Esophagus muscularis mucosa (tissue), 4 donors: ENCODE data around the gene C3orf80. TPM values are rescaled to one million over a fixed set of nuclear protein-coding genes. Genes with fewer than 3 reads are reported as not detected.
A peak's percentile ranks its signal among the peaks of the same experiment; 100 is the strongest.

Experiments
- DNase-seq: peaks from one replicate; pipeline ENCODE4 v3.0.0-alpha.2; 2017; ENCODE audit errors: extremely low spot score
- H3K27ac ChIP-seq, 4 donors: fragments of 200-600 bp; sonication (generic); replicated peaks in 1 of 4; 1 replicate in 3 of 4; 2 replicates in 1 of 4; pipeline ENCODE4 v1.5.1; 2016 to 2019; ENCODE audit warnings: mild to moderate bottlenecking in 1 of 4
- H3K27me3 ChIP-seq, 4 donors: fragments of 200-600 bp; sonication (generic); one replicate each; pipeline versions ENCODE4 v1.5.1 to v1.6.0; 2016 to 2019
- H3K36me3 ChIP-seq, 4 donors: fragments of 200-600 bp; sonication (generic); one replicate each; pipeline ENCODE4 v1.5.1; 2016 to 2019
- H3K4me1 ChIP-seq, 4 donors: fragments of 200-600 bp; sonication (generic); one replicate each; pipeline ENCODE4 v1.5.1; 2016 to 2019
- H3K4me3 ChIP-seq, 4 donors: fragments of 200-600 bp; sonication (generic); 1 replicate in 2 of 4; 2 replicates in 2 of 4; pipeline ENCODE4 v1.5.1; 2016 to 2019; ENCODE audit warnings: mild to moderate bottlenecking in 4 of 4, moderate library complexity in 1 of 4
- H3K9me3 ChIP-seq, 4 donors: fragments of 200-600 bp; sonication (generic); 1 replicate in 3 of 4; 2 replicates in 1 of 4; pipeline ENCODE4 v1.5.1; 2016 to 2019
- EP300 ChIP-seq: sonication (generic); formaldehyde crosslinking; IDR thresholded peaks from one replicate; pipeline ENCODE4 v1.6.1; 2017; ENCODE audit warnings: antibody characterized with exemption
- POLR2A ChIP-seq: fragments of 450-650 bp; IDR thresholded peaks from one replicate; pipeline ENCODE4 v1.6.1; 2017; ENCODE audit warnings: antibody characterized with exemption, moderate library complexity, mild to moderate bottlenecking, low read depth
- POLR2AphosphoS5 ChIP-seq, 2 donors: sonication (generic); formaldehyde crosslinking; IDR thresholded peaks; one replicate each; pipeline ENCODE4 v1.6.1; 2017; ENCODE audit warnings: antibody characterized with exemption in 2 of 2
- WGBS: methylation state at CpG from one replicate; pipeline ENCODE4 v1.1.5; 2018; 5-methylcytosine and 5-hydroxymethylcytosine counted together
- intact Hi-C: fragments of 100-400 bp; cut with DNase I; formaldehyde crosslinking; loops from one replicate; pipeline ENCODE4 v1.15.1; 2023
- total RNA-seq, 4 donors: library from RNA; depleted of rRNA; stranded (reverse); fragments of >200 nt; gene quantifications; one replicate each; pipeline versions ENCODE4 v1.1.0 to v1.2.1, GENCODE V29; 2016
- TF ChIP-seq, protein P1 (sequence below), 3 experiments: fragments of 200-600 bp in 2 of 3; fragments of 450-650 bp in 1 of 3; sonication (generic) in 2 of 3; IDR thresholded peaks; one replicate each; pipeline ENCODE4 v1.5.1; 2017 to 2019; ENCODE audit warnings: antibody characterized with exemption in 3 of 3, mild to moderate bottlenecking in 2 of 3, moderate library complexity in 1 of 3

The C3orf80 gene
- total RNA-seq, 4 donors from 2014 or later: under 0.01 to 0.26 (median 0.17) TPM

DNA sequence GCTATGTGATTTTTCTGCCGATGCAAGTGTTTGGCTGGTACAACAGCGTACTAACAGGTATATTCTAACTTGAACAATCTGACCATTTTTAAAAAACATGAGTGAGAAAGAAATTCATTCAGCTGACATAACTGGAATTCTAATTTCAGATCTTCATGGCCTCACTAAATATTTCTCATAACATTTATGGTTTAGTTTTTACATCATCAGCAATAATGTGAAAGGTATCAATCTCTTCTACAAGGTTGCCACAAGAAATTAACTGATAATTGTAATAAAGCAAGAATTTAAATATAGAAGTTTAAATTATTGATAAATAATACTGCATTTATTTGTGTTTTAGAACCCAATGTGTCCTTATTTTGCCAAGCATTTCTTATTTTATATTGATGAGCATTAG lies 5.2 kb upstream of the C3orf80 start:
- Histone ChIP-seq H3K4me1 (peaks cover 4 to 8% (median 5%) of the 10 kb centered on the region in 4 donors), H3K9me3 (no peaks in the 10 kb centered on the region), H3K4me3 (no peak overlapping the region), H3K27ac (no peak overlapping the region), H3K36me3 (no peaks in the 10 kb centered on the region), H3K27me3 (peaks cover 0 to 9% (median 0%) of the 10 kb centered on the region in 4 donors)
- WGBS: 95% methylated on average over 2 of the region's 2 CpGs
- no peak for TF ChIP-seq POLR2AphosphoS5 (IDR thresholded peaks at IDR 0.05)
- intact Hi-C loops: no loop called here
- no peak for DNase-seq

DNA sequence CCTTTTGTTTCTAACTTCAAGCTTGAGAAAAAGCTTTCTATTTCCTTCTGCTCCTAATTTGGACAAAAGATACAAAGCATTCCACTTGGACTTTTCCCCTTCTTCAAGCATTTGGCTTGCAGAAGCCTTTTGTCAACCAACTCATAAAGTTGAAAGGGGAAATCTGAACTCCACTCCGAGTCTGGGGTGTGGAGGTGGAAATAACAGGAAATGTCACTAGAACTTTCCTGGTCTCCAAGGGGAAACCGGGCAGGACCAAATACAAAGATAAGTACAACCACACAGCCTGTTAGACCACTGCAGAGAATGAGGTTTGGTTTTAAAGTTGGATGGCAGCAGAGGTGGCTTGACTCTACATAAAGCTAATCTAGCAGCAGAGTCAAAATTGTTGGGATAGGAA lies 4.2 kb upstream of the C3orf80 start:
- H3K4me3 ChIP-seq: no peak overlapping the region
- WGBS: 27% methylated on average over 2 of the region's 2 CpGs
- DNase-seq: no peak

DNA sequence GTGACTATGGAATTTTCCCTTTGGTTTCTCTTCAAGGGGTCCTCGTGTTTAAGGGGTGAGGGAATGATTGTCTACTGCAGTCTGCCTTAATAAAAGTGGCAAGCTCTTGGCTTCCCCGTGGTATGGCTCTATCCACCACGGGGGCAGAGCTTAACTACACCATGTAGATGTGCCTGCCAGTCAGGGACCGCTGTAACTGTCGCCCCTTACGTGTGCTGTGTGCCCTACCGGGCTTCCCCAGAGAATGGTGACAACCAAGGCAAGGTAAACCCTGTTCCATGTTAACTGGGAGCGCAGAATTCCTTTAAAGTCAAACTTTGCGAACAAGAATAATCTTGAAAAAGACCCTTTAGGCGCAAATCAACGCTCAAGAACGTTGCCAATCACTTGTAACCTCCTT lies 966 bp upstream of the C3orf80 start:
- H3K9me3 ChIP-seq: no peaks in the 10 kb centered on the region
- H3K27ac ChIP-seq: no peak overlapping the region
- H3K36me3 ChIP-seq: no peaks in the 10 kb centered on the region
- peaks cover 15 to 28% (median 24%) of the 10 kb centered on the region in 4 donors for H3K4me1 ChIP-seq
- TF ChIP-seq EP300: no peak
- TF ChIP-seq POLR2A: no peak
- TF ChIP-seq POLR2AphosphoS5 (IDR thresholded peaks at IDR 0.05): no peak
- TF ChIP-seq, protein P1, sequence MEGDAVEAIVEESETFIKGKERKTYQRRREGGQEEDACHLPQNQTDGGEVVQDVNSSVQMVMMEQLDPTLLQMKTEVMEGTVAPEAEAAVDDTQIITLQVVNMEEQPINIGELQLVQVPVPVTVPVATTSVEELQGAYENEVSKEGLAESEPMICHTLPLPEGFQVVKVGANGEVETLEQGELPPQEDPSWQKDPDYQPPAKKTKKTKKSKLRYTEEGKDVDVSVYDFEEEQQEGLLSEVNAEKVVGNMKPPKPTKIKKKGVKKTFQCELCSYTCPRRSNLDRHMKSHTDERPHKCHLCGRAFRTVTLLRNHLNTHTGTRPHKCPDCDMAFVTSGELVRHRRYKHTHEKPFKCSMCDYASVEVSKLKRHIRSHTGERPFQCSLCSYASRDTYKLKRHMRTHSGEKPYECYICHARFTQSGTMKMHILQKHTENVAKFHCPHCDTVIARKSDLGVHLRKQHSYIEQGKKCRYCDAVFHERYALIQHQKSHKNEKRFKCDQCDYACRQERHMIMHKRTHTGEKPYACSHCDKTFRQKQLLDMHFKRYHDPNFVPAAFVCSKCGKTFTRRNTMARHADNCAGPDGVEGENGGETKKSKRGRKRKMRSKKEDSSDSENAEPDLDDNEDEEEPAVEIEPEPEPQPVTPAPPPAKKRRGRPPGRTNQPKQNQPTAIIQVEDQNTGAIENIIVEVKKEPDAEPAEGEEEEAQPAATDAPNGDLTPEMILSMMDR (IDR thresholded peaks at IDR 0.05): no peak
- intact Hi-C loops: no loop called here
- peaks cover 0 to 49% (median 21%) of the 10 kb centered on the region in 4 donors for H3K27me3 ChIP-seq
- WGBS: 48% methylated on average over 12 of the region's 12 CpGs
- H3K4me3 ChIP-seq: no peak overlapping the region
- DNase-seq: no peak

More for the DNA sequence above, 4.2 kb upstream of the C3orf80 start:
- no peak for TF ChIP-seq EP300
- no peak for TF ChIP-seq POLR2AphosphoS5 (IDR thresholded peaks at IDR 0.05)
- TF ChIP-seq POLR2A: no peak
- TF ChIP-seq, protein P1 (IDR thresholded peaks at IDR 0.05): no peak
- no peaks in the 10 kb centered on the region for H3K9me3 ChIP-seq
- H3K27me3 ChIP-seq: peaks cover 0 to 19% (median under 1%) of the 10 kb centered on the region in 4 donors
- H3K36me3 ChIP-seq: no peaks in the 10 kb centered on the region
- peaks cover 7 to 18% (median 15%) of the 10 kb centered on the region in 4 donors for H3K4me1 ChIP-seq
- no peak overlapping the region for H3K27ac ChIP-seq
- intact Hi-C loops: no loop called here

DNA sequence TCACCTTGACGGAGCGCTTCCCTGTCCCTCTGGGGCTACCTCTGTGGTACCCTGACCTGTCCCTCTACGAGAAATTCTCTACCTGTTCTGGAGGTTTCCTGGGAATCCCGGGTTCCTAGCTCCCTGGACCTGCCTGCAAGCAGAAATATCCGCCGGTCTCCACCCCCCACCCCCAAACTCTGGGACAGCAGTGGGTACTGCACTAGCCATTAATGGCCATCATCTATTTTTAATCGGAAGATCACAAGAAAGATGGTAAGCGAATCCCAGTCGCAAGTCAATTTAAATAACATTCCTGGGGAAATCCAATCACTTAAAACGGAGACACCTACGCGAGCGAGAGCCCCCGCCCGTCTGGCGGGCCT lies 429 bp upstream of the C3orf80 start:
- DNase-seq: no peak
- H3K36me3 ChIP-seq: no peaks in the 10 kb centered on the region
- H3K9me3 ChIP-seq: no peaks in the 10 kb centered on the region
- H3K27me3 ChIP-seq: peaks cover 0 to 54% (median 23%) of the 10 kb centered on the region in 4 donors
- TF ChIP-seq POLR2AphosphoS5 (IDR thresholded peaks at IDR 0.05): no peak
- TF ChIP-seq POLR2A: no peak
- TF ChIP-seq, protein P1 (IDR thresholded peaks at IDR 0.05): no peak
- no peak for TF ChIP-seq EP300
- H3K4me3 ChIP-seq: peak overlapping the region; percentile 56 to 70 (median 63)
- H3K27ac ChIP-seq: no peak overlapping the region
- 13% methylated on average over 16 of the region's 16 CpGs for WGBS
- intact Hi-C loops: no loop called here
- H3K4me1 ChIP-seq: peaks cover 15 to 28% (median 24%) of the 10 kb centered on the region in 4 donors

DNA sequence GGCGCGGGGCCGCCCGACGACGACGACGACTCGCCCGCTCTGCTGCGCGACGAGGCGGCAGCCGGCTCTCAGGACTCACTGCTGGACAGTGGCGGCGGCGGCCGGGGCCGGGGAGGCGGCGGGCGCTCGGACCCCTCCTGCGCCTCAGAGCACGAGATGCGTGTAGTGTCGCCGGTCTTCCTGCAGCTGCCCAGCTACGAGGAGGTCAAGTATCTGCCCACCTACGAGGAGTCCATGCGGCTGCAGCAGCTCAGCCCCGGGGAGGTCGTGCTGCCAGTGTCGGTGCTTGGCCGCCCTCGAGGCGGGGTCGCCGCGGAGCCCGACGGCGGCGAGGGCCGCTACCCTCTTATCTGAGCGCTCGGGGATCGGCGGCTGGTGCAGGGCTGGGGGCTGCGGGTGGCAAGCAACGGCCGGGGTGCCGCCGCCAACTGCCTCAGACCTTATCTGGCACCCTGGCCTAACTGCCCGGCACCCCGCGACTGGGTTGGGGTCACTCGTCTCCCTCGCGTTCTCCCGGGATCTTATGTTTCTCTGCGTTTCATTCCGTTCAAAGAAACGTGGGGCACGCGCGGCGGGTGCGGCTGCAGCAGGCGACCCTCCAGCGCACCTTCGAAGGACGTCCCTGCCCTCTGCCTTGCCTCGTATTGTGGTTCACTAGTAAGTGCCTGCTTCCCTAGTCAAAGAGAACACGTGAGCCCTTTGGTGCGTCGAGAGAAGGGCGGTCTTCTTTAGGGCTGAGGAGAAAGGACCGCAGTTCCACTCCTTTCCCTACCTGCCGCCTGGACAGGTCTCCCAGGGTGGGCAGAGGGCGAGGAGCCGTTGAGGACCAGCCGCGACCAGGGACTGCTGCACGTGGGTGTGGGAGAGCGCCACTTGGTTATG lies 1.0 kb downstream of the C3orf80 start:
- WGBS: 7% methylated on average over 6 of the region's 87 CpGs
- no peak overlapping the region for H3K27ac ChIP-seq
- H3K4me3 ChIP-seq: peak overlapping the region; percentile 56 to 70 (median 63)
- peaks cover 0 to 65% (median 23%) of the 10 kb centered on the region in 4 donors for H3K27me3 ChIP-seq
- TF ChIP-seq, protein P1 (IDR thresholded peaks at IDR 0.05): no peak
- TF ChIP-seq POLR2A (no peak), EP300 (no peak), POLR2AphosphoS5 (IDR thresholded peaks at IDR 0.05) (no peak)
- no peak for DNase-seq
- peaks cover 15 to 28% (median 24%) of the 10 kb centered on the region in 4 donors for H3K4me1 ChIP-seq
- H3K36me3 ChIP-seq: no peaks in the 10 kb centered on the region
- no peaks in the 10 kb centered on the region for H3K9me3 ChIP-seq
- intact Hi-C loops: no loop called here
